Smooth muscle cell (in vitro differentiated cells): ENCODE measurements around the gene ARHGAP15. TPM values are rescaled to one million over a fixed set of nuclear protein-coding genes. Genes with fewer than 3 reads are reported as not detected.

ENCODE experiments used
- DNase-seq: peaks from one replicate; lab custom pipeline; 2025; ENCODE audit not compliant: unreplicated experiment; lab: John Stamatoyannopoulos, UW
- H2AFZ ChIP-seq: fragments of 200-600 bp; sonication (generic); 2 replicates; pipeline ENCODE4 v1.6.0; 2016; ENCODE audit warnings: antibody characterized with exemption, low read depth, mild to moderate bottlenecking
- H3F3A ChIP-seq: fragments of 200-600 bp; sonication (generic); 2 replicates; pipeline ENCODE4 v1.6.0; 2017; ENCODE audit warnings: antibody characterized with exemption, low read depth
- H3K27ac ChIP-seq: fragments of 200-600 bp; sonication (generic); 2 replicates; pipeline ENCODE4 v1.5.1; 2016; ENCODE audit warnings: low read depth, mild to moderate bottlenecking
- H3K27me3 ChIP-seq: fragments of 200-600 bp; sonication (generic); 2 replicates; pipeline ENCODE4 v1.6.1; 2016; ENCODE audit warnings: low read depth, mild to moderate bottlenecking
- H3K36me3 ChIP-seq: fragments of 200-600 bp; sonication (generic); 2 replicates; pipeline ENCODE4 v1.5.1; 2016; ENCODE audit warnings: low read depth
- H3K4me1 ChIP-seq: fragments of 200-600 bp; sonication (generic); 2 replicates; pipeline ENCODE4 v1.5.1; 2016; ENCODE audit warnings: low read depth
- H3K4me2 ChIP-seq: fragments of 200-600 bp; sonication (generic); 2 replicates; pipeline ENCODE4 v1.6.0; 2016; ENCODE audit warnings: mild to moderate bottlenecking
- H3K4me3 ChIP-seq: fragments of 200-600 bp; sonication (generic); 2 replicates; pipeline ENCODE4 v1.5.1; 2016; ENCODE audit warnings: mild to moderate bottlenecking
- H3K79me2 ChIP-seq: fragments of 200-600 bp; sonication (generic); 2 replicates; pipeline ENCODE4 v1.6.0; 2016; ENCODE audit warnings: low read depth, mild to moderate bottlenecking
- H3K9ac ChIP-seq: fragments of 200-600 bp; sonication (generic); 2 replicates; pipeline ENCODE4 v1.6.0; 2016; ENCODE audit warnings: low read depth
- H3K9me3 ChIP-seq: fragments of 200-600 bp; sonication (generic); replicated peaks from 2 replicates; pipeline ENCODE4 v1.5.1; 2016; ENCODE audit warnings: low read depth
- H4K20me1 ChIP-seq: fragments of 200-600 bp; sonication (generic); 2 replicates; pipeline ENCODE4 v1.6.0; 2016; ENCODE audit warnings: low read depth
- CTCF ChIP-seq: fragments of 200-600 bp; sonication (generic); IDR thresholded peaks from 2 replicates; pipeline ENCODE4 v1.5.1; 2017; ENCODE audit warnings: borderline replicate concordance, mild to moderate bottlenecking, antibody characterized with exemption; ENCODE audit not compliant: insufficient read depth, poor library complexity, severe bottlenecking
- WGBS: methylation state at CpG from one replicate; pipeline ENCODE4 v1.1.7; 2016; ENCODE audit warnings: low lambda C conversion rate; 5-methylcytosine and 5-hydroxymethylcytosine counted together
- polyA plus RNA-seq: library from polyadenylated mRNA; unstranded; fragments of >200 nt; fragmentation: Nextera tagmentation; extraction: Ambion mirVana; gene quantifications from 2 replicates; pipeline ENCODE4 v1.2.1, GENCODE V29; 2016
- total RNA-seq: library from RNA; depleted of rRNA; stranded (reverse); fragments of >200 nt; gene quantifications from 2 replicates; pipeline ENCODE4 v1.2.3, GENCODE V29; 2014

ARHGAP15 gene
- total and polyA plus RNA-seq, 2 experiments from 2014 or later, result not detected

- Histone ChIP-seq H3F3A (no peaks in the 10 kb centered on the region), H3K9ac (no peak overlapping the region), H3K36me3 (no peaks in the 10 kb centered on the region), H3K9me3 (no peaks in the 10 kb centered on the region), H3K4me1 (no peaks in the 10 kb centered on the region), H3K79me2 (no peaks in the 10 kb centered on the region), H3K27ac (no peak overlapping the region), H3K4me3 (no peak overlapping the region), H2AFZ (no peak overlapping the region), H3K4me2 (no peak overlapping the region), H3K27me3 (no peaks in the 10 kb centered on the region), H4K20me1 (no peaks in the 10 kb centered on the region)
- 89% methylated on average over 4 of the region's 4 CpGs for WGBS
- no peak for TF ChIP-seq CTCF
- no peak for DNase-seq
Observed at GRCh38 chr2:143312441-143312840, 183.2 kb downstream of the ARHGAP15 start.

- no peak for DNase-seq
- Histone ChIP-seq H3K27me3 (no peaks in the 10 kb centered on the region), H3F3A (no peaks in the 10 kb centered on the region), H3K4me3 (no peak overlapping the region), H3K4me2 (no peak overlapping the region), H4K20me1 (no peaks in the 10 kb centered on the region), H3K79me2 (no peaks in the 10 kb centered on the region), H3K27ac (no peak overlapping the region), H3K9ac (no peak overlapping the region), H3K36me3 (no peaks in the 10 kb centered on the region), H3K9me3 (no peaks in the 10 kb centered on the region), H2AFZ (no peak overlapping the region), H3K4me1 (no peaks in the 10 kb centered on the region)
- WGBS, result 95% methylated on average over 2 of the region's 2 CpGs
- TF ChIP-seq CTCF, result no peak
Observed at GRCh38 chr2:143313861-143314260, 184.6 kb downstream of the ARHGAP15 start.

- DNase-seq, result no peak
- WGBS, result 94% methylated on average over 3 of the region's 3 CpGs
- no peaks in the 10 kb centered on the region for H3K27me3 ChIP-seq
Observed at GRCh38 chr2:143321994-143322393, 192.8 kb downstream of the ARHGAP15 start.

More at GRCh38 chr2:143321994-143322393, 192.8 kb downstream of the ARHGAP15 start:
- no peak overlapping the region for H3K4me2 ChIP-seq
- no peaks in the 10 kb centered on the region for H3F3A ChIP-seq
- H3K9me3 ChIP-seq, result no peaks in the 10 kb centered on the region
- H3K4me3 ChIP-seq, result no peak overlapping the region
- H3K79me2 ChIP-seq, result no peaks in the 10 kb centered on the region
- H4K20me1 ChIP-seq, result no peaks in the 10 kb centered on the region
- H3K9ac ChIP-seq, result no peak overlapping the region
- no peaks in the 10 kb centered on the region for H3K36me3 ChIP-seq
- no peak overlapping the region for H3K27ac ChIP-seq
- no peak for TF ChIP-seq CTCF
- H3K4me1 ChIP-seq, result no peaks in the 10 kb centered on the region
- no peak overlapping the region for H2AFZ ChIP-seq
